ENCODE data around the gene GPT2.

Gene GPT2, protein sequence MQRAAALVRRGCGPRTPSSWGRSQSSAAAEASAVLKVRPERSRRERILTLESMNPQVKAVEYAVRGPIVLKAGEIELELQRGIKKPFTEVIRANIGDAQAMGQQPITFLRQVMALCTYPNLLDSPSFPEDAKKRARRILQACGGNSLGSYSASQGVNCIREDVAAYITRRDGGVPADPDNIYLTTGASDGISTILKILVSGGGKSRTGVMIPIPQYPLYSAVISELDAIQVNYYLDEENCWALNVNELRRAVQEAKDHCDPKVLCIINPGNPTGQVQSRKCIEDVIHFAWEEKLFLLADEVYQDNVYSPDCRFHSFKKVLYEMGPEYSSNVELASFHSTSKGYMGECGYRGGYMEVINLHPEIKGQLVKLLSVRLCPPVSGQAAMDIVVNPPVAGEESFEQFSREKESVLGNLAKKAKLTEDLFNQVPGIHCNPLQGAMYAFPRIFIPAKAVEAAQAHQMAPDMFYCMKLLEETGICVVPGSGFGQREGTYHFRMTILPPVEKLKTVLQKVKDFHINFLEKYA

DNA sequence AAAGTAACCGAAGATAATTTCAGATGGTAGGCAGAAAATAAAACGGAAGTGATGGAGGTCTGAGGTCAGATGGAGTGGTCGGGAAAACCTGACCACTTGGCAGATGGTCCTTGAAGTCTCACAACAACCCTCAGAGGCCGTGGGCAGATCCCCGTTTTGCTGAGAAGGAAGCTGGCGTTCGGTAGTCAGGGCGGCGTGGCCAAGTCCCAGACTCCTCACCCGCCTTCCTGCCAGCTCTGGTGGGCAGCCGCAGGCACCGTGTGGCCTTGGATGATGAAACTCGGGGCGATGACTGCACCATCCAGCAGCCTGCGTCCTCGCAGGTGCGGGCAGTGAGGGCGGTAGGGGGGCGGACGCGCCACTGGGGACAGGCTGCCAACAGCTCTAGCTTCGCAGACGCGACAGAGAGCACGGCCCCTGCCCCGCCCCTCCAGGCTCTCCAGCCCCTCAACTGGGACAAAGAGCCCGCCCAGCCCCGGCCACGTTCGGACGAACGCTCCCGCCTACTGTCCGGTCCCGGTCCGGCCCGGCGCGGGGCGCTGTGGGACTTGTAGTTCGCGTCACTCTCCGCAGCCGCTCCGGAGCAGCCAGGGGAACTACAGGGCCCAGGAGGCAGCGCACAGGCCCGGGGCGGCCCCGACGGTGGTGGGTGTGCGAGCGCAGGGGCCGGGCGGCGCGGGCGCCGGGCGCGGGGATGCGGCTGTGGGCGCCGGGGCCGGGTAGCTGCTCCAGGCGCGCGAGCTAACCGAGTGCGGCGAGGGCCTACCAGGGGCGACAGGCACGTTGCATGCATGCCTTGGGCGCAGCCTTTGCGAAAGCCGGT, at the start of gene GPT2:
Gene GPT2, plus strand, starts transcription at position 673 of the 823 bp plus-strand sequence. CDS start 354 bp downstream, outside the sequence.
- DNase-seq (ENCODE audit: low read depth), result peak; percentile 38

DNA sequence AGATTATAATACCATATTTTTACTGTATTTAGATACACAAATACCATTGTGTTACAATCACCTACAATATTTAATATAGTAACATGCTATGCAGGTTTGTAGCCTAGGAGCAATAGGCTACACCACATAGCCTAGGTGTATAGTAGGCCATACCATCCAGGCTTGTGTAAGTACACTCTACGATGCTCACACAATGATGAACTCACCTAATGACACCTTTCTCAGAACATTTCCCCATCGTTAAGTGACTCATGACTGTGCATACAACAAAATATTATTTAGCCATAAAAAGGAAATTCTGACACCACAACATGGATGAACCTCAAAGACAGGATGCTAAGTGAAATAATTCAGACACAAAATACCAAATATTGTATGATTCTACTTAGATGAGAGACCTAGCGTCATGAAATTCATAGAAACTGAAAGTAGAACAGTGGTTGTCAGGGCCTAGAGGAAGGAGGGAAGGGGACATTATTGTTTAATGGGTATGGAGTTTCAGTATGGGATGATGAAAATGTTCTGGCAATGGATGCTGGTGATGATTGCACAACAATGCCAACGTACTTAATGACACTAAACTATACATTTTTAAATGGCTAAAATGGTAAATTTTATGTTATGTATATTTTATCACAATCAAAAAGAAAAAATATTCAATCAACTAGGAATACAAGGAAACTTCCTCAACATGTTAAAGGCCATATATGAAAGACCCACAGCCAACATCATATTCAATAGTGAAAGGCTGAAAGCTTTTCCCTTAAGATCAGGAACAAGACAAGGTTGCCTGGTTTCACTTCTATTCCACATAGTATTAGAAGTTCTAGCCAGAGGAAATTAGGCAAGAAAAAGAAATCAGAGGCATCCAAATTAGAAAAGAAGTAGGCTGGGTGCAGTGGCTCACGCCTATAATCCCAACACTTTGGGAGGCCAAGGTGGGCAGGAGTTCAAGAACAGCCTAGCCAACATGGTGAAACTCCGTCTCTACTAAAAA, 47.3 kb upstream of the GPT2 start:
- no peak for DNase-seq (ENCODE audit: low read depth)

DNA sequence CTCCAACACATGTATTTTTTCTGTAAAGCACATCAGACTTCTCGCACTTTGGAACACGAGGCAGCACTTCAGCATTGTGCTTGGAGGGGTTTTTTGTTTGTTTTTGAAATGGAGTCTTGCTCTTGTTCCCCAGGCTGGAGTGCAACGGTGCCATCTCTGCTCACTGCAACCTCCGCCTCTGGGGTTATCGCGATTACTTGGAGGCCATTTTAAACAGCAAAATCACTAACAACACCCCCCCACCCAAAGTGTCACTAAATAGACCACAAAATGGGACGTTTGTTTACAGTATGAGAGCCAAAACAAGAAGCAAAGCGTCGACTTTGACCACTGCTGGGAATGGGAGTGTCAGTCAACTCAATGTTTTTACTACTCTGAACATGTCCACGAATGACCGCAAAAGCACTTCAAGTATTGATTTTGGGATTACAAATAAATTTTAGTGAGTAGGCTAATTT, 44.1 kb upstream of the GPT2 start:
- no peak for DNase-seq (ENCODE audit: low read depth)

DNA sequence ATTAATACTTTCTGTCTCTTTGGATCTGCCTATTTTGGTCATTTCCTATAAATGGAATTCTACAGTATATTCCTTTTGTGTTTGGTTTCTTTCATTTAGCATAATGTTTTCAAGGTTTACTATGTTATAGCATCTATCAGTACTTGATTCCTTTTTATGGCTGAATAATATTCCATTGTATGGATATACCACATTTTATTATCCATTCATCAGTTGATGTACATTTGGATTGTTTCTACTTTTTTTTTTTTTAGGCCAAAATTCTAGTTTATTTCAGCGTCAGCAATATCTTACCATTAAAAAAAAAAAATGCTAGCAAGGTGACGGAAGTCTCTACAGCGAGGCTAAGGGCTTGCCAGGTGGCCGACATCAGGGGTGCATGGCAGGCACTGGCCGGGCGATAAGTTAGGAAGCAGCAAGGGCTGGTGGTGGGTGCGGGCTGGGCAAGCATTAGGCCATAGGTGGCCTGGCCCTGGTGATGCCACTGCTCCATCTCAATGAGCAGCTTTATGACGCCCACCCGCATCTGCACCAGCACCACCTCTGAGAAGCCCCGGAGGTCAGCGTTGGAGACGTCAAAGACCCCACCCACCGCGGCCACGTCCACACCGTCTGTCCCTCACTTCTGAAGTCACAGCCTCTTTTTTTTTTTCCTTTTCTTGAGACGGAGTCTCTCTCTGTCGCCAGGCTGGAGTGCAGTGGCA, 41.8 kb upstream of the GPT2 start:
- DNase-seq (ENCODE audit: low read depth), result no peak

DNA sequence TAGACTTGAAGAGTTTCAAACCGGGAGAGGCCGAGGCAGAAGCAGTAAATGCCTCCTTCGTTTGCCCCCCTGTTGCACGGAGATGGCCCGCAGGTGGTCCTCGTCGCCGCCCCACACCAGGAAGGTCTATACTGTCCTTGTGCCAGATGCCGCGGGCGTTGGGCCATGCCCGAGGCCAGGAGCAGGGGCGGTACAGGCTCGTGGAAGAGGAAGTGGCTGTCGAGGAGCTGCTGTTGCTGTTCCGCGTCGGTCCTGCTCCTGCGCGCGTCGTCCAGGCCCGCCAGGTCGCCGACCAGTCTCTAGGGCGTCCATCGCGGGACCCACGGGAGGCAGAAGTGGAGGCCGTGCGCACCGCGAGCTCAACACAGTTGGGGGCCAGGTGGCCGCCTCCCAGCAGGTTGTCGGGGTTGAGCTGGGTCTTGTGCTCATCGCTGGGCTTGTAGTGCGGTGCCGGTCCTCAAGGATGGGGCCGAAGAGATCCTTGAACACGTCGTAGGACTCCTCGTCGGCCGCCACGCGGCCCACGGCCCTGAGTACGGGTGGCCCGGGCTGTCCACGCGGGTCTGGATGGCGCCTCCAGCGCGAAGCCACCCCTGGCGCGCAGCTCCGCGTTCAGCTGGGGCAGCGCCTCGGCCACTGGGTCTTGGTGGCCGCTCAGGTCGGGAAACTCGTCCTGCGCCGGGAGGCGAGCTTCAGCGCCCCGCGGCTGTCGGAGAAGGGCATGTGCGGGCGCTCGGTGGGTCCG, 40.1 kb upstream of the GPT2 start:
- DNase-seq (ENCODE audit: low read depth), result no peak

DNA sequence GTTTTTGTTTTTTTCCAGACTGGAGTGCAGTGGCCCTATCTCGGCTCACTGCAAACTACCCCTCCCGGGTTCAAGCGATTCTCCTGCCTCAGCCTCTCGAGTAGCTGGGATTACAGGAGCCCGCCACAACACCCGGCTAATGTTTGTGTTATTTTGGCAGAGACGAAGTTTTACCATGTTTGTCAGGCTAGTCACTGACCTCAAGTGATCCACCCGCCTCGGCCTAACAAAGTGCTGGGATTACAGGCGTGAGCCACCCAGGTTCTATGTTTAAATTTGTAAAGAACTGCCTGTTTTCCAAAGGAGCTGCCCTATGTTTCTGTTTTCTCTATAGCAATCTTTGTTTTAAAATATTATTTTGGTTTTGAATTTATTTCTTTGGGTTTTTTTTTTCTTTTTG, 39.4 kb upstream of the GPT2 start:
- no peak for DNase-seq (ENCODE audit: low read depth)

DNA sequence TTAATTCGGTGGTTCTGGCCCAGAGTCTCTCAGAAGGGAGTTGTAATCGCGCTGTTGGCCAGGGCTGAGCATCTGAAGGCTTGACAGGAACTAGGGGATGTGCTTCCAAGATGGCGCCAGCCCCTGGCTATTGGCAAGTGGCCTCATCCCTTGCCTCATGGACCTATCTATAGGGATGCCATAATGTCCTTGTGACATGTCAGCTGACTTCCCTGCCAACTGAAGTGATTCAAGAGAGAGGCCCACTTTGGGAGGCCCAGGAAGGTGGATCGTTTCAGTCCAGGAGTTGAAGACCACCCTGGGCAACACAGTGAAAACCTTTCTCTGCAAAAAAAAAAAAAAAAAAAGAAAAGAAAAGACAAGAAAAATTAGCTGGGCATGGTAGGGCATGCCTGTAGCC, 38.2 kb upstream of the GPT2 start:
- DNase-seq (ENCODE audit: low read depth), result no peak

DNA sequence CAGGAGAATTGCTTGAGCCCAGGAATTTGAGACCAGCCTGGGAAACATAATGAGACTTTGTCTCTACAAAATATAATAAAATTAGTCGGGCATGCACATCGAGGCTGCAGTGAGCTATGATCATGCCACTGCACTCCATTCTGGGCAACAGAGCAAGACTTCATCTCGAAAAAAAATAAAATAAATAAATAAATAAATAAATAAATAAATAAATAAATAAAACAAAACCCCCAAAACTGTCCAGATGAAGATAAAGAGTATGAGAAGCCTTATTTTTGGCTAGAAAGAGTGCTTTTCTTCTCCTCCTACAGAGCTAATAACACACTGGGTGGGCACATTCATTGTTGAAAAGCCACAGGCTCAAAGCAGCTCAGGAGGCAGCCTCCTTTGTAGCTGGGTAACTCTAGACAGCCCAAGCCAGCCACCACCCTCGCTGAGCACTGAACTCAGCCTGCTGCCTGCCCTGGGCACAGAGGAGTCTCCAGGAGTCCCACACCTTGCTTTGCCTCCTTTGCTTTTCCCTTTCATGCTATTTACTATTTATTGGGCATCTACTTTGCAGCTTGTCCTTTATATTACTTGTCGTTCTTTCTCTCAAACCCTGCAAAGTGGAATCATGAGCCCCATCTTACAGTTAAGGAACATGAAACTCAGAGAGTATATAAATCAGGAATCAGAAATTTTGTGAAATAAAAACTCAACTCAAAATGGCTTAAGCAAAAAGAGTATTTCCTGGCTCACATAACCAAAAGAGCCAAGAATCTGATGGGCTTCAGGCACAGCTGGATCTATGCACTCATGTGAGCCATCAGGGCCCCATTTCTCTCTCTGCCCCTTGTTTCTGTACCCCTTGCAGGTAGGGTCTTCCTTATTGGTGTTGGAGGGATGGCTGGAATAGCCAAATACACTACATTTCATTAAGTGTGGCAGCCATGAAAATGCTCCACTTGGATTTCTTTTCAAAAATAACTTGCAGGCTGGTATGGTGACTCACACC, 35.1 kb upstream of the GPT2 start:
- no peak for DNase-seq (ENCODE audit: low read depth)

DNA sequence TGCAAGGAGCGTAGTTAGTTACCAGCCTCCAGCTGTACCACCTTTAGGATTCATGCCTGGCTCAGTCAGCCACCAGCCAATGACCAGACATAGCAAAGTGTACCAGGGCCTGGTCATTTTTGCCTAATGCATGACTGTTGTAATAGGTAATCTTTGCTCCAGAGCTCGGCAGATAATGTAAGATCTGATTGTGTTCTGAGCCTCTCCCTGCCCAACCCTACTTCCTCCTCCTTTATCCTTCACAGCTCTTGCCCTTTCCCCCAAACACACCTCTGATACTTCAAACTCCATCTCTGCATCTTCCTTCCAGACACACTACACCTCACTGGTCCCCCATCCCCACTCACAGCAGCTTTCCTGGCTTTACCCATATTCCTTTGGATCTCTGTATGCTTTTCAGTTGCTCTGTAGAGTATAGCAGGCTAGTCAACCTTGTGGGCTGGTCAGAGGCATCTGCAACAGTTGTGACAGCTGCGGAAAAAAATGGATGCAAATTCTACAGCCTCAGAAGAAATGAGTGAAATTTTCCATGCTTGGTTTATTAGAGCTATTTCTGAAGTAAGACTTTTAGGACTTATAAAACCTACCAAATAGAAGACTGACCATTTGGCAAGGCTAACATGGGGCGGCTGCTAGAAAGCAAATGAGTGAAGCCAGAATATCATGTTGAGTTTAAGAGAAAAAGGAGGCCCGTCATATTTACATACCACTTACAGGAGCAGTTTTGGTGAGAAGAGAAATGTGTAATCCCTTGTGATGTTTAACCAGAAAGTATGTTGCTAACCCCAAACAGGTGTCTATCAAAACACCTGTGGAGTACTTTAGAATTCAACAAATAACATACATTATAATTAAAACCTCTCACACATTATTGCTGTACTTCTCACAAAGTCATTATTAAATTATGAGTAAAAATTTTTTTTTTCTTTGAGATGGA, 33.3 kb upstream of the GPT2 start:
- no peak for DNase-seq (ENCODE audit: low read depth)

DNA sequence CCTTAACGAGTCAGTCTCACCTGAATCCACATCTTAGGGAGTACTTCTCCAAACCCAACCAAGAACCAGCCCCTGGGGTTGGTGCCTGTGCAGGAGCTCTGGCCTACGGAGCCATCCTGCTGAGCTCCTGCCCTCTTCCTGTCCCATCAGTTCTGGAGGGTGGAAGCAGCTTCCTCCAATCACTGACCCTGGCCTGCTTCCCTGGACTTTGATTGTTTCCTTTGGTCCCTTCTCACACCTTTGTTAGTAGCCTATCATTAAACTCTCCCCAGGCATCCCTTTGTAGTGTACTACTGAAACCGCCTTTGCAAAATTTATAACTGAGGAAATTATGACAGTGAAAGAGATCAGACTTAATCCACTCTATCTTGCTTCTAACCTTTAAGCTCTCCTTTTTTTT, 32.0 kb upstream of the GPT2 start:
- DNase-seq (ENCODE audit: low read depth), result no peak

DNA sequence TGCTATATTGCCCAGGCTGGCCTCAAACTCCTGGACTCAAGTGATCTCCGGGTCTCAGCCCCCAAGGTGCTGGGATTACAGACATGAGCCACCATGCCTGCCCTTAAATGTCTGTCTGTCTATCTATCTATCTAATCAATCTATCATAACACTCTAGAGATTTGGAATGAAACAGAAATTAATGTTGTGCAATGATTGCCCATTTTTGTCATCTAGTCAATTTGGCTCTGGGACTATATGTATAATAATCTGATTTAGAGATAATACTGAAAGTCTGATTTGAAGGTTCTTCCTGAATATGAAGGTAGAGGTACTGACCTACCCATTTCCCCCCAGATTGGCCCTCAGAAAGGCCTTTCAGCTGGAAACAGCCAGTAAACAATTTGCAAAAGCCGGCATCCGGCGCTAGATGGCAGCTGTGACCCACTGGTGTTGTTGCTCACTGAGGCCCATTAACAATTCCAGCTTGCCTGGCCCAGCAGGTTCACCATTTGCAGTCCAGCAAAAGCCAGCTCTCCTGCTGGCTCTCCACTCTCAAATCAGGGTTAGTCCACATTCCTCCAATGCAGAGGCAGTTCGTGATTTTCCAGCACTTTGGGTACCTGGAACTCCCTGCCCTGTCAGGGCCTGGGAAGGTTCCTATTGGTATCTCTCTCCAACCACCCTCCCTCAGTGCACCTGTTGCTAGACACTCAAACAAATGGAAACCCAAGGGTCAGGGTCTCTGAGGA, 30.3 kb upstream of the GPT2 start:
- DNase-seq (ENCODE audit: low read depth), result peak; percentile 4

DNA sequence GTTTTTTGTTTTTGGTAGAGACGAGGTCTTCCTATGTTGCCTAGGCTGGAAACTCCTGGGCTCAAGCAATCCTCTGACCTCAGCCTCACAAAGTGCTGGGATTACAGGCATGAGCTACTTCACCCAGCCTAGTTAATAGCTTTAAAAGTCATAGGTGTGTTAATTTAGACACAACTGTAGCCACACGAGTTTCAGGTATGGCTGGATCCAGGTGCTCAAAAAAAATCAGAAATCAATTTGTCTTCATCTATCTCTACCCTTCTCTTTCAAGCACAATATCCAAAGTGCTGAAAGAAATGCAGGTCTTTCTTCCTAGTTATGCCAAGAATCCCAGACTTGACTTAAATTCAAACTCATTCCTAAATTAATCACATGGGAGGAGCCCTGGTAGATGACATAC, 29.3 kb upstream of the GPT2 start:
- DNase-seq (ENCODE audit: low read depth), result no peak

DNA sequence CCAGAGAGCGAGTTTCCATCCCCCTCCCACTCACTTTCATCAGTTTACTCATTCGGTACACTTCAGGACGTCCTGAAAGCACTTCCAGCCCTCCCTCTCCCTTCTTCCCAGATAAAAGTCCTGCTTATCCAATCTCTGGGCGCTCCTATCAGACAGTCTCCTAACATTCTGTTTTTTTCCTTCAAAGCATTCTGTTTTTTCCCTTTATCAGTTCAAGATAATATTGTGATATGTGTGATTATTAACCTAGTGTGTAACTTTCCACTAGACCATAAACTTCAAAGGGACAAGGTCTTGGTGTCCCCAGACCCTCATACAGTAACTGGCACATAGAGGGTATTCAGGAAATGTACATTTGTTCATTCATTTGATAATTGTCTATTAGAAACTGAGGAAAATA, 28.8 kb upstream of the GPT2 start:
- DNase-seq (ENCODE audit: low read depth), result no peak

DNA sequence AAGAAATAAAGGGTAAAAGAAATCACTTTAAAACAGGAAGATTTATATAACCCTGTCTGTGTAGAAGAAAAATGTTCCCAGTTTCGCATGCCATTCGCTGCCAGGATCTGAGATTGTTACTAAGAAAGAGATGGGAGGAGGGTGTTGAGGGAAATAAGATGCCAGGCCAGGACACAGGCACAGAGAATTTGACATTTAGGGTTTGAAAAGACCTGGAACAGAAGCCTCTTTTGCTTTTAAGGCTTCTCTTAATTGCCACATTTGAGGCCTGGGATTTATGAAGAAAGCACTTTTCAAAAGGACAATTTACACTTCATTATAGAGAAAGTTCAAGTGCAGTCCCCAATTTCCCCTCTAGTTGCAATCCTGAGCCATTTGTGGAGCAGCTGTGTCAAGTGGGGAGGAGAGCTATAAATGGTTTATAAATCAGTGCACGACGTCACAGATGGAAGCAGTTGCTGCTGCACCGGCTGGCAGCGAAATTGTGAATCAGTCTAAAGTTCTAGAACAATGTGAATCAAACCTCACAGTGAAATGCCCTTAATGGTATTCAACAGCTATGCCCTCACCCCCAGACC, 26.7 kb upstream of the GPT2 start:
- no peak for DNase-seq (ENCODE audit: low read depth)

DNA sequence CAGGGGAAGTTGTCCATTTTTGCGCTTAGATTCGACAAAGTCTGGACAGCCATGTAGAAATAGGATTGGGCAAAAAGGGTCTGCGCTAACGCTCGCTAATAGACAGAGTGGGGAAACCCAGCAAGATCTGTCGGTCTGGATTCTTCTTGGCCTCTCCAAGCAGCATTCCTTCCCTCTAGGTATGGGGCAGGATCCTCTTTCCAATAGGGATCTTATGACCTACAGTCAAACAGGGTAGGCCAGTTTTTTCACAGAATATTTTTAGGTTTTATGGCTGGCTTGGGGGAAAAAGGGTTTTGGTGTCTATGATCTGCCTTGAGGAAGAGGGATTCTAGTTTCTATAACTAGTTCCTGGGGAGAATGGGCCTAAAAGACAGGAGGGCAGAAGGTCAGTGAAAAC, 26.0 kb upstream of the GPT2 start:
- DNase-seq (ENCODE audit: low read depth), result no peak

DNA sequence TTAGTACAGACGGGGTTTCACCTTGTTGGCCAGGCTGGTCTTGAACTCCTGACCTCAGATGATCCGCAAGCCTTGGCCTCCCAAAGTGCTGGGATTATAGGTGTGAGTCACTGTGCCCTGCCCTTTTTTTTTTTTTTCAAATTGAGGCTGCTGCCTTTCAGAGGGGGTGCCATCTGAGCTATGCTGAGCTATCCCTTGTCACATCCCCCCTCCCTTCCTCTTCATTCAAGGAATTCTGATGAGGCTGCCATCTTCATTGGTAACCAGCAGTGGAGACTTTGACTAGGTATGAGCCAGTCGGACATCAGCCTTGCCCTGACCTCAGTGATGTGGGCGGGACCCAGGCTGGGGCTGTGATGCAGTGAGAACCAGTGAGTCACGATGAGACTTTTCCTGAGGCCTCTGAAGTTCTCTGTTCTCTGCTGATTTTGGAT, 24.4 kb upstream of the GPT2 start:
- DNase-seq (ENCODE audit: low read depth), result no peak

All from T-helper 22 cell (primary cell).